IMR-90 (cell line): ENCODE data around the gene MRPL23. TPM values are rescaled to one million over a fixed set of nuclear protein-coding genes. Genes with fewer than 3 reads are reported as not detected.

Source experiments
- ATAC-seq: fragments of 200-7000 bp; cut with Tn5 transposase; 2 replicates; pipeline ENCODE4 v1.9.1; 2020; ENCODE audit warnings: low read depth, mild to moderate bottlenecking, moderate library complexity
- BruUV-seq: library from RNA; stranded (reverse); fragments of 400-500 nt; replicated peaks from 2 replicates; lab custom pipeline; 2021; lab: Mats Ljungman, UMichigan
- CTCF ChIA-PET: fragments of 300-600 bp; formaldehyde crosslinking; extraction: SDS; loops from one replicate; lab custom pipeline; 2021; ENCODE audit warnings: antibody characterized with exemption; lab: Yijun Ruan, JAX
- POLR2A ChIA-PET: fragments of 300-600 bp; sonication (Branson Sonifier 250); formaldehyde crosslinking; loops from one replicate; lab custom pipeline; 2022; ENCODE audit warnings: antibody characterized with exemption; ENCODE audit not compliant: unreplicated experiment; lab: Charles Lee
- DNase-seq: peaks from one replicate; pipeline ENCODE4 v3.0.0; 2013
- H2AFZ ChIP-seq: replicated peaks from 2 replicates; pipeline ENCODE3; 2013; ENCODE audit warnings: low read length, mild to moderate bottlenecking; ENCODE audit not compliant: poor library complexity
- H2AK5ac ChIP-seq: 2 replicates; pipeline ENCODE4 v1.6.1; 2013; ENCODE audit warnings: low read depth, low read length, inconsistent platforms
- H2AK9ac ChIP-seq: replicated peaks from 2 replicates; pipeline ENCODE3; 2013; ENCODE audit warnings: mild to moderate bottlenecking, low read depth, low read length, moderate library complexity; ENCODE audit not compliant: poor library complexity
- H2BK120ac ChIP-seq: 2 replicates; pipeline ENCODE4 v1.6.1; 2013; ENCODE audit warnings: low read depth, low read length, inconsistent platforms
- H2BK15ac ChIP-seq: 3 replicates; pipeline ENCODE4 v1.6.1; 2013; ENCODE audit warnings: low read depth, low read length, inconsistent platforms
- H2BK20ac ChIP-seq: 2 replicates; pipeline ENCODE4 v1.6.1; 2013; ENCODE audit warnings: low read depth, mild to moderate bottlenecking, inconsistent platforms, low read length, moderate library complexity
- H2BK5ac ChIP-seq: 2 replicates; pipeline ENCODE4 v1.6.1; 2013; ENCODE audit warnings: mild to moderate bottlenecking, low read depth, low read length, inconsistent platforms; ENCODE audit not compliant: poor library complexity, severe bottlenecking
- H3K14ac ChIP-seq: replicated peaks from 2 replicates; pipeline ENCODE4 v1.6.1; 2013; ENCODE audit warnings: low read depth, low read length, inconsistent platforms
- H3K18ac ChIP-seq: 2 replicates; pipeline ENCODE4 v1.6.1; 2013; ENCODE audit warnings: low read depth, low read length, control low read depth
- H3K23ac ChIP-seq: 2 replicates; pipeline ENCODE4 v1.6.1; 2013; ENCODE audit warnings: low read depth, low read length, inconsistent platforms
- H3K27ac ChIP-seq: 2 replicates; pipeline ENCODE4 v1.5.1; 2013; ENCODE audit warnings: mild to moderate bottlenecking, control low read depth, low read length; ENCODE audit not compliant: insufficient read depth
- H3K27me3 ChIP-seq: 2 replicates; pipeline ENCODE4 v1.6.1; 2013; ENCODE audit warnings: low read length; ENCODE audit not compliant: control insufficient read depth, insufficient read depth
- H3K36me3 ChIP-seq: 2 replicates; pipeline ENCODE4 v1.6.1; 2013; ENCODE audit warnings: low read length, mixed read lengths; ENCODE audit not compliant: control insufficient read depth, insufficient read depth
- H3K4ac ChIP-seq: 2 replicates; pipeline ENCODE4 v1.6.1; 2013; ENCODE audit warnings: low read depth, low read length, inconsistent platforms
- H3K4me1 ChIP-seq: 2 replicates; pipeline ENCODE4 v1.6.1; 2013; ENCODE audit warnings: low read length, mixed read lengths; ENCODE audit not compliant: control insufficient read depth, insufficient read depth
- H3K4me2 ChIP-seq: 2 replicates; pipeline ENCODE4 v1.6.1; 2013; ENCODE audit warnings: low read depth, mild to moderate bottlenecking, control low read depth, low read length, moderate library complexity
- H3K4me3 ChIP-seq: 2 replicates; pipeline ENCODE4 v1.5.1; 2013; ENCODE audit warnings: low read depth, mild to moderate bottlenecking, control low read depth, low read length, moderate library complexity; ENCODE audit not compliant: insufficient read depth
- H3K56ac ChIP-seq: 2 replicates; pipeline ENCODE4 v1.6.1; 2013; ENCODE audit warnings: low read length, inconsistent platforms; ENCODE audit not compliant: insufficient read depth; ENCODE audit errors: extremely low read depth
- H3K79me1 ChIP-seq, 2 experiments: 2 replicates each; pipeline ENCODE4 v1.6.1; 2013; ENCODE audit warnings: low read length in 2 of 2, inconsistent platforms in 1 of 2, low read depth in 1 of 2
- H3K9ac ChIP-seq: 2 replicates; pipeline ENCODE4 v1.6.1; 2013; ENCODE audit warnings: low read depth, low read length, control low read depth
- H3K9me1 ChIP-seq: 2 replicates; pipeline ENCODE4 v1.6.1; 2013; ENCODE audit warnings: low read length, inconsistent platforms; ENCODE audit not compliant: insufficient read depth
- H3K9me3 ChIP-seq: 2 replicates; pipeline ENCODE4 v1.6.1; 2013; ENCODE audit warnings: low read length; ENCODE audit not compliant: control insufficient read depth, insufficient read depth
- H4K20me1 ChIP-seq: 2 replicates; pipeline ENCODE4 v1.6.1; 2013; ENCODE audit warnings: low read length, inconsistent platforms; ENCODE audit not compliant: insufficient read depth
- H4K5ac ChIP-seq: 2 replicates; pipeline ENCODE4 v1.6.1; 2013; ENCODE audit warnings: mild to moderate bottlenecking, low read depth, low read length, control low read depth
- H4K8ac ChIP-seq, 2 experiments: 2 replicates each; pipeline ENCODE4 v1.6.1; 2013; ENCODE audit warnings: low read depth in 2 of 2, low read length in 2 of 2, control low read depth in 1 of 2, inconsistent platforms in 1 of 2
- H4K91ac ChIP-seq: 2 replicates; pipeline ENCODE4 v1.6.1; 2013; ENCODE audit warnings: low read depth, low read length, inconsistent platforms; ENCODE audit not compliant: insufficient read depth
- CEBPB ChIP-seq: IDR thresholded peaks from 2 replicates; pipeline ENCODE4 v1.6.1; 2012; ENCODE audit warnings: low read depth, low read length, improper control_type of control experiment
- CHD1 ChIP-seq: IDR thresholded peaks from 2 replicates; pipeline ENCODE4 v1.6.1; 2012; ENCODE audit warnings: low read depth, low read length, improper control_type of control experiment
- CTCF ChIP-seq: conservative IDR thresholded peaks from 2 replicates; pipeline ENCODE4 v1.5.1; 2012; ENCODE audit warnings: mild to moderate bottlenecking, low read depth, low read length, improper control_type of control experiment
- FOS ChIP-seq: fragments of 150-350 bp; IDR thresholded peaks from 2 replicates; pipeline ENCODE4 v1.6.1; 2016; ENCODE audit warnings: low read depth, low read length
- MXI1 ChIP-seq: IDR thresholded peaks from 2 replicates; pipeline ENCODE4 v1.6.1; 2012; ENCODE audit warnings: low read depth, mild to moderate bottlenecking, low read length, moderate library complexity, borderline replicate concordance
- POLR2A ChIP-seq: IDR thresholded peaks from 2 replicates; pipeline ENCODE4 v1.6.1; 2012; ENCODE audit warnings: mild to moderate bottlenecking, low read depth, low read length
- RAD21 ChIP-seq: IDR thresholded peaks from 2 replicates; pipeline ENCODE4 v1.6.1; 2012; ENCODE audit warnings: low read length, improper control_type of control experiment
- RCOR1 ChIP-seq: IDR thresholded peaks from 2 replicates; pipeline ENCODE4 v1.6.1; 2012; ENCODE audit warnings: mild to moderate bottlenecking, low read length, improper control_type of control experiment; ENCODE audit not compliant: insufficient replicate concordance
- WGBS, 2 experiments: methylation state at CpG; one replicate each; pipeline versions ENCODE4 v1.1.5 to v1.1.7; 2013; ENCODE audit warnings: missing lambda C conversion rate in 2 of 2; ENCODE audit not compliant: insufficient read length in 1 of 2; ENCODE audit errors: extremely low coverage in 2 of 2; 5-methylcytosine and 5-hydroxymethylcytosine counted together
- dilution Hi-C: fragments of 300-500 bp; cut with HindIII; formaldehyde crosslinking; loops from one replicate; pipeline ENCODE4 v1.14.3; 2018; ENCODE audit warnings: low sequenced_read_pairs; ENCODE audit not compliant: unreplicated experiment
- in situ Hi-C: fragments of 300-500 bp; cut with MboI; formaldehyde crosslinking; loops from 3 replicates; pipeline ENCODE4 v1.14.3; 2019; ENCODE audit warnings: low sequenced_read_pairs, inconsistent platforms, mixed read lengths
- intact Hi-C: fragments of 100-400 bp; cut with micrococcal nuclease; formaldehyde crosslinking; loops from 2 replicates; pipeline ENCODE4 v1.10.0; 2022
- polyA plus RNA-seq, 3 experiments: library from polyadenylated mRNA; depleted of rRNA; stranded (reverse); fragments of >200 nt; gene quantifications; 2 replicates each; pipeline ENCODE4 v1.2.3, GENCODE V29; 2012; ENCODE audit warnings: low replicate concordance in 1 of 3
- total RNA-seq: library from RNA; depleted of rRNA; stranded (reverse); fragments of >200 nt; gene quantifications from 2 replicates; pipeline ENCODE4 v1.2.3, GENCODE V29; 2012

MRPL23 gene
- total and polyA plus RNA-seq, 2 of the 4 experiments (the other 2 are of a cell fraction) = 68.4 to 114 TPM

GRCh38 chr11:1987024-1987423 is 39.9 kb downstream of the MRPL23 start:
- POLR2A ChIA-PET = no interaction called here
- in situ Hi-C loops = no loop called here
- no TSS peak for BruUV-seq

More at GRCh38 chr11:1987024-1987423, 39.9 kb downstream of the MRPL23 start:
- WGBS, 2 experiments = no CpG with 5 or more reads among the region's 6 CpGs
- intact Hi-C loops = no loop called here
- CTCF ChIA-PET = no interaction called here
- no peak for DNase-seq
- H3K9ac ChIP-seq = no peak overlapping the region
- H3K18ac ChIP-seq = no peak overlapping the region
- TF ChIP-seq POLR2A (no peak), CTCF (no peak), CEBPB (no peak), MXI1 (no peak), CHD1 (no peak), RAD21 (no peak), RCOR1 (no peak), FOS (no peak)
- no peak overlapping the region for H2BK20ac ChIP-seq
- no peak overlapping the region for H2AK9ac ChIP-seq
- H3K4ac ChIP-seq = no peak overlapping the region
- no peaks in the 10 kb centered on the region for H4K20me1 ChIP-seq
- ATAC-seq = no peak
- H3K79me1 ChIP-seq = no peaks in the 10 kb centered on the region
- H3K14ac ChIP-seq = no peak overlapping the region
- H3K4me1 ChIP-seq = no peaks in the 10 kb centered on the region
- no peak overlapping the region for H4K8ac ChIP-seq
- H3K56ac ChIP-seq = no peak overlapping the region
- no peaks in the 10 kb centered on the region for H3K9me3 ChIP-seq
- H3K27ac ChIP-seq = no peak overlapping the region
- H3K27me3 ChIP-seq = no peaks in the 10 kb centered on the region
- no peak overlapping the region for H2AK5ac ChIP-seq
- H3K4me3 ChIP-seq = no peak overlapping the region
- H2BK15ac ChIP-seq = no peak overlapping the region
- H4K5ac ChIP-seq = no peak overlapping the region
- H3K23ac ChIP-seq = no peak overlapping the region
- no peak overlapping the region for H3K4me2 ChIP-seq
- H2BK120ac ChIP-seq = no peak overlapping the region
- no peak overlapping the region for H2BK5ac ChIP-seq
- H3K9me1 ChIP-seq = no peaks in the 10 kb centered on the region
- dilution Hi-C loops = no loop called here
- H2AFZ ChIP-seq = no peak overlapping the region
- no peaks in the 10 kb centered on the region for H3K36me3 ChIP-seq
- no peak overlapping the region for H4K91ac ChIP-seq
